ENCODE data around the gene DENND10. TPM values are rescaled to one million over a fixed set of nuclear protein-coding genes. Genes with fewer than 3 reads are reported as not detected.

Gene DENND10
- total RNA-seq (10 to 100 TPM in 4 of 5 donors, 1 to 10 TPM in 1; 8.9 to 82.3 (median 36.0) TPM), polyA plus RNA-seq (10 to 100 TPM; 13.3 to 35.0 (median 20.2) TPM)
- long read RNA-seq, donor 1, partial matches to known transcripts: 0 of 1 reads
- long read RNA-seq, donor 1, other reads (novel, unspliced or antisense): 0 of 1 reads
- long read RNA-seq, donor 2, partial matches to known transcripts: 16 of 27 reads
- long read RNA-seq, donor 2, other reads (novel, unspliced or antisense): 9 of 27 reads
- long read RNA-seq, donor 3, partial matches to known transcripts: 0 of 3 reads
- long read RNA-seq, donor 3, other reads (novel, unspliced or antisense): 0 of 3 reads
- long read RNA-seq, donor 4, partial matches to known transcripts: 0 of 1 reads
- long read RNA-seq, donor 4, other reads (novel, unspliced or antisense): 0 of 1 reads
- long read RNA-seq, donor 5, partial matches to known transcripts: 0 of 2 reads
- long read RNA-seq, donor 5, other reads (novel, unspliced or antisense): 0 of 2 reads
- long read RNA-seq, donor 6, partial matches to known transcripts: 36 of 55 reads
- long read RNA-seq, donor 6, other reads (novel, unspliced or antisense): 15 of 55 reads
- long read RNA-seq, donor 7, partial matches to known transcripts: 0 of 11 reads
- long read RNA-seq, donor 7, other reads (novel, unspliced or antisense): 5 of 11 reads
- long read RNA-seq, donor 8, partial matches to known transcripts: 0 of 4 reads
- long read RNA-seq, donor 8, other reads (novel, unspliced or antisense): 0 of 4 reads
- long read RNA-seq, donor 9, partial matches to known transcripts: 10 of 16 reads
- long read RNA-seq, donor 9, other reads (novel, unspliced or antisense): 0 of 16 reads
- long read RNA-seq, donor 10, partial matches to known transcripts: 0 of 3 reads
- long read RNA-seq, donor 10, other reads (novel, unspliced or antisense): 0 of 3 reads

- peaks cover 11 to 40% (median 15%) of the 10 kb centered on the region in 4 donors for H3K4me1 ChIP-seq
- TF ChIP-seq POLR2A (IDR thresholded peaks at IDR 0.05) (no peak), POLR2AphosphoS5 (IDR thresholded peaks at IDR 0.05) (peak; percentile 45 to 91 (median 90)), EP300 (IDR thresholded peaks at IDR 0.05) (no peak), CTCF (IDR thresholded peaks at IDR 0.05) (peak in 1 of 7 experiments; percentile 14)
- 0 to 2% (median 0%) methylated on average over 15 to 87 of the region's 91 CpGs for WGBS, 5 donors
- intact Hi-C loops (cut with DNase I; ENCODE audit: low total_unique reads): no loop called here
- H3K27ac ChIP-seq: peak within 1 kb of the TSS; percentile 75 to 95 (median 87)
- peaks cover 7 to 17% (median 14%) of the 10 kb centered on the region in 4 donors for H3K36me3 ChIP-seq
- no peaks in the 10 kb centered on the region for H3K9me3 ChIP-seq
- peak within 1 kb of the TSS; percentile 87 to 96 (median 91) for H3K4me3 ChIP-seq
- peak; percentile 85 to 95 for DNase-seq
- H3K27me3 ChIP-seq: no peaks in the 10 kb centered on the region
Measured at GRCh38 chr10:119103903-119104653, at the start of gene DENND10. Gene DENND10, plus strand, starts transcription at chr10:119104113. Its CDS starts 30 bp downstream, at chr10:119104143.

- Histone ChIP-seq H3K4me1 (no peaks in the 10 kb centered on the region), H3K36me3 (peaks cover 91 to 100% (median 100%) of the 10 kb centered on the region in 4 donors), H3K4me3 (no peak overlapping the region), H3K27ac (no peak overlapping the region), H3K9me3 (no peaks in the 10 kb centered on the region), H3K27me3 (no peaks in the 10 kb centered on the region)
- no peak for TF ChIP-seq POLR2AphosphoS5 (IDR thresholded peaks at IDR 0.05)
- no peak for TF ChIP-seq POLR2A (IDR thresholded peaks at IDR 0.05)
- no peak for TF ChIP-seq EP300 (IDR thresholded peaks at IDR 0.05)
- no peak for TF ChIP-seq CTCF (IDR thresholded peaks at IDR 0.05)
- DNase-seq: no peak
- intact Hi-C loops (cut with DNase I; ENCODE audit: low total_unique reads): no loop called here
- 71 to 94% (median 88%) methylated on average over 1 of the region's 1 CpG for WGBS, 5 donors
Measured at GRCh38 chr10:119055472-119055871, 48.4 kb upstream of the DENND10 start.

- 89 to 97% (median 93%) methylated on average over 11 of the region's 11 CpGs for WGBS, 5 donors
- no peak overlapping the region for H3K27ac ChIP-seq
- DNase-seq: no peak
- H3K36me3 ChIP-seq: peaks cover 70 to 100% (median 100%) of the 10 kb centered on the region in 4 donors
- H3K27me3 ChIP-seq: no peaks in the 10 kb centered on the region
- H3K9me3 ChIP-seq: no peaks in the 10 kb centered on the region
- peaks cover 0 to 14% (median 2%) of the 10 kb centered on the region in 4 donors for H3K4me1 ChIP-seq
- H3K4me3 ChIP-seq: no peak overlapping the region
- intact Hi-C loops (cut with DNase I; ENCODE audit: low total_unique reads): no loop called here
- no peak for TF ChIP-seq EP300 (IDR thresholded peaks at IDR 0.05)
- no peak for TF ChIP-seq POLR2A (IDR thresholded peaks at IDR 0.05)
- no peak for TF ChIP-seq CTCF (IDR thresholded peaks at IDR 0.05)
- TF ChIP-seq POLR2AphosphoS5 (IDR thresholded peaks at IDR 0.05): no peak
Measured at GRCh38 chr10:119058010-119058409, 45.9 kb upstream of the DENND10 start.

All from stomach (tissue), 19 donors.